Thoracic aorta (tissue), 2 donors: Measurements from ENCODE around the gene RAD51. TPM values are rescaled to one million over a fixed set of nuclear protein-coding genes. Genes with fewer than 3 reads are reported as not detected.

ENCODE experiments used
- ATAC-seq: fragments of 150-250 bp; one replicate; pipeline ENCODE4 v1.8.0; 2017; ENCODE audit warnings: low read depth; ENCODE audit not compliant: insufficient number of reproducible peaks, low FRiP score
- DNase-seq: peaks from one replicate; pipeline ENCODE4 v3.0.0-alpha.2; 2020; ENCODE audit warnings: low spot score
- H3K27ac ChIP-seq, 2 donors: fragments of 200-600 bp; sonication (generic); 1 replicate in 1 of 2; 2 replicates in 1 of 2; pipeline ENCODE4 v1.5.1; 2016; ENCODE audit warnings: mild to moderate bottlenecking in 2 of 2, moderate library complexity in 2 of 2
- H3K27me3 ChIP-seq: fragments of 200-600 bp; sonication (generic); replicated peaks from 2 replicates; pipeline ENCODE4 v1.6.0; 2016; ENCODE audit warnings: mild to moderate bottlenecking; ENCODE audit not compliant: insufficient read depth
- H3K36me3 ChIP-seq: fragments of 200-600 bp; sonication (generic); one replicate; pipeline ENCODE4 v1.5.1; 2016
- H3K4me1 ChIP-seq, 2 donors: fragments of 200-600 bp; sonication (generic); 1 replicate in 1 of 2; 2 replicates in 1 of 2; pipeline versions ENCODE4 v1.5.1 to v1.6.0; 2016; ENCODE audit warnings: low read depth in 2 of 2, mild to moderate bottlenecking in 1 of 2; ENCODE audit not compliant: control insufficient read depth in 1 of 2
- H3K4me3 ChIP-seq: fragments of 200-600 bp; sonication (generic); 2 replicates; pipeline ENCODE4 v1.5.1; 2016; ENCODE audit warnings: mild to moderate bottlenecking
- H3K9me3 ChIP-seq: fragments of 200-600 bp; sonication (generic); 2 replicates; pipeline ENCODE4 v1.5.1; 2016
- total RNA-seq, 2 donors: library from RNA; depleted of rRNA; stranded (reverse); fragments of >200 nt; gene quantifications; one replicate each; pipeline versions ENCODE4 v1.1.0 to v1.2.3, GENCODE V29; 2016
- TF ChIP-seq, protein P1 (sequence below): fragments of 200-600 bp; sonication (generic); IDR thresholded peaks from one replicate; pipeline ENCODE4 v1.5.1; 2019; ENCODE audit warnings: antibody characterized with exemption

The RAD51 gene
- total RNA-seq, 2 donors from 2014 or later = 0.27 TPM; not detected in 1

- ATAC-seq = no peak
- DNase-seq = no peak
- peaks cover 47% of the 10 kb centered on the region for H3K36me3 ChIP-seq
Observed at GRCh38 chr15:40737048-40737447, 42.1 kb downstream of the RAD51 start.

GRCh38 chr15:40739047-40739446 is 44.1 kb downstream of the RAD51 start:
- no peak for DNase-seq
- Histone ChIP-seq H3K36me3 (peaks cover 50% of the 10 kb centered on the region), H3K9me3 (no peaks in the 10 kb centered on the region), H3K4me1 (no peaks in the 10 kb centered on the region), H3K4me3 (no peak overlapping the region), H3K27me3 (no peaks in the 10 kb centered on the region), H3K27ac (no peak overlapping the region)
- no peak for ATAC-seq
- TF ChIP-seq, protein P1, sequence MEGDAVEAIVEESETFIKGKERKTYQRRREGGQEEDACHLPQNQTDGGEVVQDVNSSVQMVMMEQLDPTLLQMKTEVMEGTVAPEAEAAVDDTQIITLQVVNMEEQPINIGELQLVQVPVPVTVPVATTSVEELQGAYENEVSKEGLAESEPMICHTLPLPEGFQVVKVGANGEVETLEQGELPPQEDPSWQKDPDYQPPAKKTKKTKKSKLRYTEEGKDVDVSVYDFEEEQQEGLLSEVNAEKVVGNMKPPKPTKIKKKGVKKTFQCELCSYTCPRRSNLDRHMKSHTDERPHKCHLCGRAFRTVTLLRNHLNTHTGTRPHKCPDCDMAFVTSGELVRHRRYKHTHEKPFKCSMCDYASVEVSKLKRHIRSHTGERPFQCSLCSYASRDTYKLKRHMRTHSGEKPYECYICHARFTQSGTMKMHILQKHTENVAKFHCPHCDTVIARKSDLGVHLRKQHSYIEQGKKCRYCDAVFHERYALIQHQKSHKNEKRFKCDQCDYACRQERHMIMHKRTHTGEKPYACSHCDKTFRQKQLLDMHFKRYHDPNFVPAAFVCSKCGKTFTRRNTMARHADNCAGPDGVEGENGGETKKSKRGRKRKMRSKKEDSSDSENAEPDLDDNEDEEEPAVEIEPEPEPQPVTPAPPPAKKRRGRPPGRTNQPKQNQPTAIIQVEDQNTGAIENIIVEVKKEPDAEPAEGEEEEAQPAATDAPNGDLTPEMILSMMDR = no peak

More at GRCh38 chr15:40737048-40737447, 42.1 kb downstream of the RAD51 start:
- Histone ChIP-seq H3K27ac (no peak overlapping the region), H3K4me3 (no peak overlapping the region), H3K4me1 (no peaks in the 10 kb centered on the region), H3K27me3 (no peaks in the 10 kb centered on the region), H3K9me3 (no peaks in the 10 kb centered on the region)
- TF ChIP-seq, protein P1 = no peak

DNA sequence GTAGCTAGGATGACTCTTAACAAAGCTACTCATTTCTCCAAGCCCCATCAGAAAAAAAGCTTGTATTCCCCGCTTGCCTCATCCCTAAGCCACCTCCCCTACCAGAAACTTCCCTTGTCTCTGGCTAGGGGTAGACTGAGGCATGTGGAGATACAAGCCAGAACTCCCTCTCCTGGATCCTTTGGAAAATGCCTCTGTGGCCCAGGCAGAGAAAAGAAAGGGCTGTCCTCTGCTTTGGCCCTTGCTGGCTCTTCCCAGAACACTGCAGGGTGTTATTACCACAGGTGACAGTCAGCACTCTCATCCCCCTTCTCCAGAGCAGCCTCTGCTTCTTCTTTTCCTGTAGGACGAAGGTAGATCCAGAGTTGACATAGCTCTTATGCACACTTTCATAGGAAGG is 44.9 kb downstream of the RAD51 start:
- Histone ChIP-seq H3K27me3 (no peaks in the 10 kb centered on the region), H3K27ac (no peak overlapping the region), H3K36me3 (peaks cover 55% of the 10 kb centered on the region), H3K9me3 (no peaks in the 10 kb centered on the region), H3K4me1 (no peaks in the 10 kb centered on the region), H3K4me3 (no peak overlapping the region)
- ATAC-seq = no peak
- DNase-seq = no peak
- TF ChIP-seq, protein P1 = no peak

GRCh38 chr15:40743485-40743901 is 48.5 kb downstream of the RAD51 start:
- Histone ChIP-seq H3K4me1 (no peaks in the 10 kb centered on the region), H3K36me3 (peaks cover 48% of the 10 kb centered on the region), H3K27ac (no peak overlapping the region), H3K27me3 (no peaks in the 10 kb centered on the region), H3K9me3 (no peaks in the 10 kb centered on the region), H3K4me3 (no peak overlapping the region)
- TF ChIP-seq, protein P1 = no peak
- DNase-seq (no peak), ATAC-seq (no peak)

GRCh38 chr15:40743921-40744814 is 49.2 kb downstream of the RAD51 start:
- H3K36me3 ChIP-seq = peaks cover 47% of the 10 kb centered on the region
- TF ChIP-seq, protein P1 = no peak
- no peaks in the 10 kb centered on the region for H3K27me3 ChIP-seq
- H3K4me3 ChIP-seq = no peak overlapping the region
- no peaks in the 10 kb centered on the region for H3K9me3 ChIP-seq
- no peak for ATAC-seq
- no peaks in the 10 kb centered on the region for H3K4me1 ChIP-seq
- DNase-seq = no peak
- H3K27ac ChIP-seq = no peak overlapping the region
